ELR (cell line): ENCODE results near the gene GTF2H2C.
"Not testable (repeated sequence)": the region's sequence is repeated elsewhere in the genome, so short reads cannot be mapped to it uniquely, and the experiment has no call there.

Source experiments
- DNase-seq: peaks from one replicate; pipeline ENCODE4 v3.0.0-alpha.2; 2015; ENCODE audit warnings: low read depth

Gene GTF2H2C

GRCh38 chr5:69559908-69560330, at the start of gene GTF2H2C:
GTF2H2C (plus strand) TSS chr5:69560191; CDS start chr5:69565133, 4,942 bp downstream.
- peak; percentile 82 for DNase-seq

- DNase-seq, result no peak
Measured at GRCh38 chr5:69510694-69511093, 49.3 kb upstream of the GTF2H2C start.

- peak; percentile 86 for DNase-seq
Measured at GRCh38 chr5:69512740-69513260, 47.2 kb upstream of the GTF2H2C start.

GRCh38 chr5:69515570-69515969, 44.4 kb upstream of the GTF2H2C start:
- not testable (repeated sequence) for DNase-seq

GRCh38 chr5:69516769-69517168, 43.2 kb upstream of the GTF2H2C start:
- DNase-seq, result no peak

- DNase-seq, result no peak
Measured at GRCh38 chr5:69517763-69518212, 42.2 kb upstream of the GTF2H2C start.

- no peak for DNase-seq
Measured at GRCh38 chr5:69519285-69519684, 40.7 kb upstream of the GTF2H2C start.

- DNase-seq, result no peak
Measured at GRCh38 chr5:69522035-69522434, 38.0 kb upstream of the GTF2H2C start.

- DNase-seq, result no peak
Measured at GRCh38 chr5:69525490-69525889, 34.5 kb upstream of the GTF2H2C start.

GRCh38 chr5:69526660-69527059, 33.3 kb upstream of the GTF2H2C start:
- no peak for DNase-seq

- no peak for DNase-seq
Measured at GRCh38 chr5:69527128-69527770, 32.7 kb upstream of the GTF2H2C start.

GRCh38 chr5:69528035-69528434, 32.0 kb upstream of the GTF2H2C start:
- no peak for DNase-seq

- DNase-seq, result no peak
Measured at GRCh38 chr5:69528609-69529008, 31.4 kb upstream of the GTF2H2C start.

- DNase-seq, result no peak
Measured at GRCh38 chr5:69530561-69531405, 29.2 kb upstream of the GTF2H2C start.

GRCh38 chr5:69531406-69531801, 28.6 kb upstream of the GTF2H2C start:
- no peak for DNase-seq

- not testable (repeated sequence) for DNase-seq
Measured at GRCh38 chr5:69537911-69538310, 22.1 kb upstream of the GTF2H2C start.

GRCh38 chr5:69538735-69539134, 21.3 kb upstream of the GTF2H2C start:
- DNase-seq, result not testable (repeated sequence)

GRCh38 chr5:69541347-69541746, 18.6 kb upstream of the GTF2H2C start:
- not testable (repeated sequence) for DNase-seq

- not testable (repeated sequence) for DNase-seq
Measured at GRCh38 chr5:69542838-69543618, 17.0 kb upstream of the GTF2H2C start.

GRCh38 chr5:69544602-69545001, 15.4 kb upstream of the GTF2H2C start:
- DNase-seq, result not testable (repeated sequence)

GRCh38 chr5:69560587-69561431, 818 bp downstream of the GTF2H2C start:
- DNase-seq, result not testable (repeated sequence)
